HUES48 (cell line): ENCODE measurements around the gene TMEM178B.

Experiments
- H3K27ac ChIP-seq: one replicate; pipeline ENCODE4 v1.7.0; 2013; ENCODE audit warnings: low read depth, low read length, inconsistent platforms
- H3K27me3 ChIP-seq: 2 replicates; pipeline ENCODE4 v1.6.1; 2013; ENCODE audit warnings: mild to moderate bottlenecking, low read length; ENCODE audit not compliant: control insufficient read depth, insufficient read depth
- H3K36me3 ChIP-seq: 2 replicates; pipeline ENCODE4 v1.6.1; 2013; ENCODE audit warnings: low read length; ENCODE audit not compliant: control insufficient read depth, insufficient read depth
- H3K4me1 ChIP-seq: 2 replicates; pipeline ENCODE4 v1.6.1; 2013; ENCODE audit warnings: mild to moderate bottlenecking, low read length; ENCODE audit not compliant: control insufficient read depth, insufficient read depth
- H3K4me3 ChIP-seq: 2 replicates; pipeline ENCODE4 v1.5.1; 2013; ENCODE audit warnings: mild to moderate bottlenecking, low read depth, low read length
- H3K9ac ChIP-seq: 2 replicates; pipeline ENCODE4 v1.6.1; 2013; ENCODE audit warnings: mild to moderate bottlenecking, low read depth, low read length, moderate library complexity
- H3K9me3 ChIP-seq: 2 replicates; pipeline ENCODE4 v1.6.1; 2013; ENCODE audit warnings: low read length; ENCODE audit not compliant: control insufficient read depth, insufficient read depth

Gene TMEM178B

GRCh38 chr7:141477865-141478264, 404.0 kb downstream of the TMEM178B start:
- no peak overlapping the region for H3K4me3 ChIP-seq
- no peaks in the 10 kb centered on the region for H3K36me3 ChIP-seq
- no peaks in the 10 kb centered on the region for H3K27me3 ChIP-seq
- no peaks in the 10 kb centered on the region for H3K9me3 ChIP-seq
- peaks cover 3% of the 10 kb centered on the region; the same call in 1 of the 2 replicates for H3K4me1 ChIP-seq
- no peak overlapping the region for H3K9ac ChIP-seq
- no peak overlapping the region for H3K27ac ChIP-seq

- H3K27me3 ChIP-seq = no peaks in the 10 kb centered on the region
- no peak overlapping the region for H3K27ac ChIP-seq
- no peak overlapping the region for H3K4me3 ChIP-seq
- peaks cover 3% of the 10 kb centered on the region; the same call in 1 of the 2 replicates for H3K4me1 ChIP-seq
- H3K36me3 ChIP-seq = no peaks in the 10 kb centered on the region
- H3K9me3 ChIP-seq = no peaks in the 10 kb centered on the region
- H3K9ac ChIP-seq = no peak overlapping the region
Observed at GRCh38 chr7:141478845-141479244, 405.0 kb downstream of the TMEM178B start.

- Histone ChIP-seq H3K27ac (no peak overlapping the region), H3K36me3 (no peaks in the 10 kb centered on the region), H3K27me3 (no peaks in the 10 kb centered on the region), H3K4me3 (no peak overlapping the region), H3K4me1 (peaks cover 3% of the 10 kb centered on the region; the same call in 1 of the 2 replicates), H3K9ac (no peak overlapping the region), H3K9me3 (no peaks in the 10 kb centered on the region)
Observed at GRCh38 chr7:141480953-141481352, 407.1 kb downstream of the TMEM178B start.

GRCh38 chr7:141481971-141482370, 408.1 kb downstream of the TMEM178B start:
- no peaks in the 10 kb centered on the region for H3K27me3 ChIP-seq
- H3K9me3 ChIP-seq = no peaks in the 10 kb centered on the region
- no peak overlapping the region for H3K9ac ChIP-seq
- no peak overlapping the region for H3K27ac ChIP-seq
- H3K4me1 ChIP-seq = peaks cover 3% of the 10 kb centered on the region; the same call in 1 of the 2 replicates
- H3K4me3 ChIP-seq = no peak overlapping the region
- no peaks in the 10 kb centered on the region for H3K36me3 ChIP-seq

GRCh38 chr7:141483044-141483443, 409.2 kb downstream of the TMEM178B start:
- H3K27me3 ChIP-seq = no peaks in the 10 kb centered on the region
- no peak overlapping the region for H3K4me3 ChIP-seq
- no peak overlapping the region for H3K9ac ChIP-seq
- no peaks in the 10 kb centered on the region for H3K9me3 ChIP-seq
- no peaks in the 10 kb centered on the region for H3K36me3 ChIP-seq
- H3K4me1 ChIP-seq = peaks cover 3% of the 10 kb centered on the region; the same call in 1 of the 2 replicates
- H3K27ac ChIP-seq = no peak overlapping the region

- H3K27ac ChIP-seq = no peak overlapping the region
- peaks cover 6% of the 10 kb centered on the region for H3K4me1 ChIP-seq
- H3K4me3 ChIP-seq = no peak overlapping the region
- no peaks in the 10 kb centered on the region for H3K27me3 ChIP-seq
- no peak overlapping the region for H3K9ac ChIP-seq
- H3K36me3 ChIP-seq = no peaks in the 10 kb centered on the region
- H3K9me3 ChIP-seq = no peaks in the 10 kb centered on the region
Observed at GRCh38 chr7:141484907-141485306, 411.0 kb downstream of the TMEM178B start.

GRCh38 chr7:141486959-141487358, 413.1 kb downstream of the TMEM178B start:
- H3K27ac ChIP-seq = no peak overlapping the region
- no peaks in the 10 kb centered on the region for H3K9me3 ChIP-seq
- peaks cover 14% of the 10 kb centered on the region for H3K4me1 ChIP-seq
- H3K4me3 ChIP-seq = no peak overlapping the region
- no peaks in the 10 kb centered on the region for H3K27me3 ChIP-seq
- H3K36me3 ChIP-seq = no peaks in the 10 kb centered on the region
- no peak overlapping the region for H3K9ac ChIP-seq

GRCh38 chr7:141490474-141490873, 416.6 kb downstream of the TMEM178B start:
- Histone ChIP-seq H3K36me3 (no peaks in the 10 kb centered on the region), H3K9me3 (no peaks in the 10 kb centered on the region), H3K27ac (peak overlapping the region; percentile 25), H3K9ac (no peak overlapping the region), H3K27me3 (no peaks in the 10 kb centered on the region), H3K4me1 (peaks cover 14% of the 10 kb centered on the region), H3K4me3 (no peak overlapping the region)

- Histone ChIP-seq H3K27ac (no peak overlapping the region), H3K27me3 (no peaks in the 10 kb centered on the region), H3K36me3 (no peaks in the 10 kb centered on the region), H3K4me3 (no peak overlapping the region), H3K4me1 (peaks cover 8% of the 10 kb centered on the region), H3K9me3 (no peaks in the 10 kb centered on the region), H3K9ac (no peak overlapping the region)
Observed at GRCh38 chr7:141495057-141495456, 421.2 kb downstream of the TMEM178B start.

GRCh38 chr7:141497391-141497790, 423.5 kb downstream of the TMEM178B start:
- H3K4me3 ChIP-seq = no peak overlapping the region
- H3K36me3 ChIP-seq = no peaks in the 10 kb centered on the region
- no peak overlapping the region for H3K27ac ChIP-seq
- H3K9me3 ChIP-seq = no peaks in the 10 kb centered on the region
- no peak overlapping the region for H3K9ac ChIP-seq
- H3K4me1 ChIP-seq = no peaks in the 10 kb centered on the region
- no peaks in the 10 kb centered on the region for H3K27me3 ChIP-seq

GRCh38 chr7:141500608-141501007, 426.7 kb downstream of the TMEM178B start:
- Histone ChIP-seq H3K4me1 (no peaks in the 10 kb centered on the region), H3K27me3 (no peaks in the 10 kb centered on the region), H3K36me3 (no peaks in the 10 kb centered on the region), H3K9ac (no peak overlapping the region), H3K4me3 (no peak overlapping the region), H3K27ac (no peak overlapping the region), H3K9me3 (no peaks in the 10 kb centered on the region)

- Histone ChIP-seq H3K27ac (no peak overlapping the region), H3K4me3 (no peak overlapping the region), H3K9ac (no peak overlapping the region), H3K9me3 (no peaks in the 10 kb centered on the region), H3K4me1 (no peaks in the 10 kb centered on the region), H3K27me3 (no peaks in the 10 kb centered on the region), H3K36me3 (no peaks in the 10 kb centered on the region)
Observed at GRCh38 chr7:141501451-141501850, 427.6 kb downstream of the TMEM178B start.
